Thymus (tissue), 11 donors: ENCODE results near the gene MRPL4. TPM values are rescaled to one million over a fixed set of nuclear protein-coding genes. Genes with fewer than 3 reads are reported as not detected.

Experiments used
- DNase-seq, 9 donors: peaks; one replicate each; pipeline ENCODE4 v3.0.0-alpha.2; 2013; ENCODE audit warnings: low spot score in 9 of 9, low read depth in 6 of 9, missing footprints in 1 of 9
- H3K27ac ChIP-seq, 2 donors: one replicate each; pipeline ENCODE4 v1.5.1; 2013; ENCODE audit warnings: control low read depth in 1 of 2, low read depth in 1 of 2, low read length in 1 of 2, mild to moderate bottlenecking in 1 of 2, moderate library complexity in 1 of 2
- H3K27me3 ChIP-seq, 2 donors: one replicate each; pipeline ENCODE4 v1.5.1; 2013; ENCODE audit warnings: low read length in 1 of 2; ENCODE audit not compliant: control insufficient read depth in 2 of 2, insufficient read depth in 1 of 2
- H3K36me3 ChIP-seq, 2 donors: one replicate each; pipeline ENCODE4 v1.5.1; 2013; ENCODE audit warnings: low read length in 1 of 2, mild to moderate bottlenecking in 1 of 2, moderate library complexity in 1 of 2; ENCODE audit not compliant: control insufficient read depth in 2 of 2, insufficient read depth in 2 of 2
- H3K4me1 ChIP-seq, 2 donors: one replicate each; pipeline ENCODE4 v1.5.1; 2013; ENCODE audit warnings: low read length in 2 of 2; ENCODE audit not compliant: control insufficient read depth in 2 of 2, insufficient read depth in 2 of 2
- H3K4me3 ChIP-seq, 2 donors: one replicate each; pipeline ENCODE4 v1.5.1; 2013; ENCODE audit warnings: low read length in 2 of 2, control low read depth in 1 of 2, mild to moderate bottlenecking in 1 of 2
- H3K9me3 ChIP-seq, 2 donors: one replicate each; pipeline ENCODE4 v1.5.1; 2013; ENCODE audit warnings: low read length in 1 of 2, mild to moderate bottlenecking in 1 of 2; ENCODE audit not compliant: control insufficient read depth in 2 of 2, insufficient read depth in 1 of 2
- WGBS: extraction: QIAGEN DNeasy Blood & Tissue Kit; methylation state at CpG from one replicate; pipeline ENCODE4 v1.1.7; 2013; 5-methylcytosine and 5-hydroxymethylcytosine counted together
- polyA plus RNA-seq: library from polyadenylated mRNA; stranded (reverse); fragments of 200-250 nt; gene quantifications from one replicate; pipeline ENCODE4 v1.2.3, GENCODE V29; 2013
- total RNA-seq: library from RNA; stranded (reverse); fragments of 120-200 nt; gene quantifications from one replicate; pipeline ENCODE4 v1.2.4, GENCODE V29; 2013
- donor health status: healthy.

MRPL4 gene
- total and polyA plus RNA-seq, 2 donors = 35.6 to 41.0 TPM

DNA sequence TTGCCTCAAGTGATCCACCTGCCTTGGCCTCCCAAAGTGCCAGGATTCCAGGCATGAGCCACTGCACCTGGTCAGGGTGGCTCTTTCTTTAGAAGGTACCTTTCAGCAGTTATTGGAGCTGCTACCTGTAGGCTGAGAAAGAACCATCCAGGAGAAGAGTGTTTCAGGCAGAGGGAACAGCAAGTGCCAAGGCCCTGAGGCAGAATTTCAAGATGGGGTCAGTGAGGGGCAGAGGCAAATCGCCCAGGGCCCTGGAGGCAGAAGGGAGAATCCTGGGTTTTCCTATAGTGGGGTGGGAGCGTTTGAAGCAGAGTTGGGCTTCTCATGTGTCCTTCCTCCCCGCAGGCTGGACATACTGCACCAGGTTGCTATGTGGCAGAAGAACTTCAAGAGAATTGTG is 2.2 kb downstream of the MRPL4 start:
- H3K27me3 ChIP-seq = no peaks in the 10 kb centered on the region
- WGBS = over 99% methylated on average over 3 of the region's 3 CpGs
- no peak for DNase-seq
- H3K4me1 ChIP-seq = peaks cover 3 to 19% of the 10 kb centered on the region in 2 donors
- H3K4me3 ChIP-seq = no peak overlapping the region
- H3K9me3 ChIP-seq = no peaks in the 10 kb centered on the region
- no peak overlapping the region for H3K27ac ChIP-seq
- H3K36me3 ChIP-seq = peaks cover 40 to 41% of the 10 kb centered on the region in 2 donors

DNA sequence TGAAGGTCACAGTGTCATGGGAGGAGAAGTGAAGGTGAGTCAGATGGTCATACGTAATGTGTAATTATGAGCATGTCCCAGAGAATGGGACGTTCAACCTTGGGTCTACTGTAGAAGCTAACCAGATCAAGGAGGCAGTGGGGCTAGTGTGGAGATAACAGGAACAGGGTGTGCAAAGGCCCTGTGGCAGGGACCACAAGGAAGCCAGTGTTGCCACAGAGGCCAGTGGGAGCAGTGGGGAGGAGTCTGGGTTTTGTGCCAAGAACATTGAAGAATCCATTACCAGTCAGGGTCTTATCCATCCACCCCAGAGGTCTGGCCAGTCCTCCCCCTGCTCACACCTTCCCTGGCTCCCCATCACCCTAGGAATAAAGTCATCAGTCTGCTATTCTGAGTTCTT is 3.3 kb downstream of the MRPL4 start:
- H3K9me3 ChIP-seq = no peaks in the 10 kb centered on the region
- H3K4me3 ChIP-seq = no peak overlapping the region
- peaks cover 3 to 19% of the 10 kb centered on the region in 2 donors for H3K4me1 ChIP-seq
- peaks cover 45 to 51% of the 10 kb centered on the region in 2 donors for H3K36me3 ChIP-seq
- 97% methylated on average over 2 of the region's 2 CpGs for WGBS
- DNase-seq = no peak
- H3K27ac ChIP-seq = no peak overlapping the region
- no peaks in the 10 kb centered on the region for H3K27me3 ChIP-seq

DNA sequence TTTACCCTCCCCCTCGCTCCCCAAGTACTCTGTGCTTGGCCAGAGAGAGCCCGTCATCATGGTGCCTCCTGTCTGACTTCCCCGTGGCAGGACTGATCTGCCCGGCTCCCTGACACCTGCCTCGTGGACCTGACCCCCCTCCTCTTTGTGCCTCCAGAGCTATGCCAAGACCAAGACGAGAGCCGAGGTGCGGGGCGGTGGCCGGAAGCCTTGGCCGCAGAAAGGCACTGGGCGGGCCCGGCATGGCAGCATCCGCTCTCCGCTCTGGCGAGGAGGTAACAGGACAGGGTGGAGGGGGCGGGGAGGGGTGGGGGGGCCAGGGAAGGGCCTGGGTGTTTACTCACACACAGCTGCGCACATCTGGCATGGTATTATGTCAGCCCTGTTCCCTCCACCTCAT is 4.5 kb downstream of the MRPL4 start:
- no peak overlapping the region for H3K4me3 ChIP-seq
- WGBS = 94% methylated on average over 18 of the region's 18 CpGs
- H3K4me1 ChIP-seq = peaks cover 3 to 14% of the 10 kb centered on the region in 2 donors
- no peak overlapping the region for H3K27ac ChIP-seq
- DNase-seq = no peak
- peaks cover 45 to 51% of the 10 kb centered on the region in 2 donors for H3K36me3 ChIP-seq
- H3K9me3 ChIP-seq = no peaks in the 10 kb centered on the region
- H3K27me3 ChIP-seq = no peaks in the 10 kb centered on the region

DNA sequence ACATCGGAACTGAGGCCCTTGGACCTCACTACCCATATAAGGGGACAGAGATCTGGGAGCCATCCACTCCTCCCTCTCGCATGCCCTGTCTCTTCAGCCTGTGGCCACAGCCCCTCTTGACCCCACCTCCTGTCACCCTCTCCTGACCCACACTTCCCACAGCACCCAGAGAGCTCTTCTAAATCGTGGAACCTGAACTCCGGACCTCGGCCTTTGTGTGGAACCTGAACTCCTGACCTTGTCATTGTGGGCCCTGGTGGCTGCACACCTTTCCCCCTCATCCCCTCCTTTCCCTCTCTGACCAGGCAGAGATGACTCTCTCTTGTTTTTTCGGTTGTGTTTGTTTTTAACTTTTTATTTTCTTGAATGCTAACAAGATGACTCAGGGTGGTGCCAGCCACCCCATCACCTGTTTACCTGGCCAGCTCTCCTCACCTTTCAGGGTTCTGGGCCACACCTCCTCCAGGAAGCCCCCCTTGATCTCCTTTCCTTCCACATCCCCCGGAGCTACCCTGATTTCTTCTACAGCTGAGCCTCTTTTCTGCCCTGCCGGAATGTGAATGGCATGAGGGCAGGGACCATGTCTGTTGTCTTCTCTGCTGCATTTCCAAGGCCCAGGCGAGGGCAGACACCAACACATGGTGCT is 5.1 kb downstream of the MRPL4 start:
- H3K9me3 ChIP-seq = no peaks in the 10 kb centered on the region
- H3K36me3 ChIP-seq = peaks cover 45 to 51% of the 10 kb centered on the region in 2 donors
- H3K4me3 ChIP-seq = no peak overlapping the region
- no peak overlapping the region for H3K27ac ChIP-seq
- no peak for DNase-seq
- 96% methylated on average over 9 of the region's 9 CpGs for WGBS
- H3K27me3 ChIP-seq = no peaks in the 10 kb centered on the region
- H3K4me1 ChIP-seq = peaks cover 3 to 14% of the 10 kb centered on the region in 2 donors

DNA sequence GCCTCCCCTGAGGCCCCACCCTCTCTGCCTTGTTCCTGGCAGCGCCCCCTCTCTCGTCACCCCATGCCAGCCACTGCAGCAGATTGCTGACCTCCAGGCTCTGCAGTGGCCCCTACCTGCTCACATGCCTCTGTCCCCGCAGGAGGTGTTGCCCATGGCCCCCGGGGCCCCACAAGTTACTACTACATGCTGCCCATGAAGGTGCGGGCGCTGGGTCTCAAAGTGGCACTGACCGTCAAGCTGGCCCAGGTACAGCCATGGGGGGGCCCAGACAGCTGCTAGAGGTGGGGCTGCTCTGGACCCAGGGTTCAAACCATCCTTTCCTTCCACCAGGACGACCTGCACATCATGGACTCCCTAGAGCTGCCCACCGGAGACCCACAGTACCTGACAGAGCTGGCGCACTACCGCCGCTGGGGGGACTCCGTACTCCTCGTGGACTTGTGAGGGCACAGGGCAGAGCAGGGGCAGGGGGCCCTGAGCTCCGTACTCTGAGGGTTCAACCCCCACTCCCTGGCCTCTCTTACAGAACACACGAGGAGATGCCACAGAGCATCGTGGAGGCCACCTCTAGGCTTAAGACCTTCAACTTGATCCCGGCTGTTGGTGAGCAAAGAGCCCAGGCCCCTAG is 6.2 kb downstream of the MRPL4 start:
- H3K27ac ChIP-seq = no peak overlapping the region
- no peak for DNase-seq
- 97% methylated on average over 18 of the region's 18 CpGs for WGBS
- no peak overlapping the region for H3K4me3 ChIP-seq
- peaks cover 0 to 7% of the 10 kb centered on the region in 2 donors for H3K4me1 ChIP-seq
- peaks cover 45 to 51% of the 10 kb centered on the region in 2 donors for H3K36me3 ChIP-seq
- no peaks in the 10 kb centered on the region for H3K27me3 ChIP-seq
- H3K9me3 ChIP-seq = no peaks in the 10 kb centered on the region

DNA sequence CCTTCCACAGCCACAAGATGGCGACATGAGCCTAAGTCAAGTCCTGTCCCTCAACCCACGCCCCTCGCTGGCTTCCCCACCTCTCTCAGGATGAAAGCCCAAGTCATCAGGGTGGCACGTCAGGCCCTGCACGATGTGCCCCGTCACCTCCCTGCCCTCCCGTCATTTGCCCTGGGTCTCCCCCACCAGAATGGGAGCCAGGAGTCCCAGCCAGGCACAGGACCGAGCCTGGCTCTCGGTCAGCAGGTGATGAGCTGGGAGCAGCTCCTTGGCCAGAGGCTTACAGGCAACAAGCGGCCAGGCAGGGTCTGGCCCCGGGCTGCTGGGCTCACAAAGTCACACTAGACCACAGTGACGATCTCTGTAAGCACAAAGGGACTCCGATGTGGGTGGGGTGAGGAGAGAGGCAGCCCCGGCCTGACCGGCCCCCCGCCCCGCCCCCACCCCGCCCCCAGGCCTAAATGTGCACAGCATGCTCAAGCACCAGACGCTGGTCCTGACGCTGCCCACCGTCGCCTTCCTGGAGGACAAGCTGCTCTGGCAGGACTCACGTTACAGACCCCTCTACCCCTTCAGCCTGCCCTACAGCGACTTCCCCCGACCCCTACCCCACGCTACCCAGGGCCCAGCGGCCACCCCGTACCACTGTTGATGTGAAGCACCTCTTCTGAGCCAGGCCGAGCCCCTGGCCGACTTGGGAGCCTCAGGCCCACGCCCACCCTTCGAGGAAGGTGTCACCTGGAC is 7.3 kb downstream of the MRPL4 start:
- Histone ChIP-seq H3K27ac (peak overlapping the region in 1 of 2 donors; percentile 8), H3K27me3 (no peaks in the 10 kb centered on the region), H3K36me3 (peaks cover 40 to 48% of the 10 kb centered on the region in 2 donors), H3K4me3 (no peak overlapping the region), H3K9me3 (no peaks in the 10 kb centered on the region), H3K4me1 (peaks cover 0 to 7% of the 10 kb centered on the region in 2 donors)
- DNase-seq = peak; percentile 56 to 94 (median 85)
- 77% methylated on average over 32 of the region's 32 CpGs for WGBS

DNA sequence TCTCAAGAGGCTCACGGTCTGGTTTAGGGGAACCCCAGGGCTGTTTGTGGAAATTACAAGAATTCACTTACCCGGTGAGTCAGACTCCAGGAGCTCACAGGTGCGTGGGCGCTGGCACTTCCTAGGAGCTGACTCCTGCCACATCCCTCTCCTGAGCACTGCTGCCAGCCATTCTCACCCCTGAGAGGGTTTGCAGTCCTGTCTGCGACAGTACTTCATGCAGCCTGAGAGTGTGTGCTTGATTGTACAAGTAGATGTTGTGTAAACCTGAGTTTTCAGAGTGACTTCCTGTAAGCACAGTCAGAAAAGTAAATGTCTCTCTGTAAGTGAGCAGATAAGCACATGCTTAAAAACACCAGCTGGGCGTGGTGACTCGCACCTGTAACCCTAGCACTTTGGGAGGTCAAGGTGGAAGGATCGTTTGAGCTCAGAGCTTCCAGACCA is 8.1 kb downstream of the MRPL4 start:
- DNase-seq = no peak
- H3K4me1 ChIP-seq = peaks cover 0 to 7% of the 10 kb centered on the region in 2 donors
- no peak overlapping the region for H3K4me3 ChIP-seq
- 93% methylated on average over 8 of the region's 8 CpGs for WGBS
- no peaks in the 10 kb centered on the region for H3K9me3 ChIP-seq
- H3K36me3 ChIP-seq = peaks cover 34 to 40% of the 10 kb centered on the region in 2 donors
- H3K27ac ChIP-seq = peak overlapping the region in 1 of 2 donors; percentile 27
- no peaks in the 10 kb centered on the region for H3K27me3 ChIP-seq

DNA sequence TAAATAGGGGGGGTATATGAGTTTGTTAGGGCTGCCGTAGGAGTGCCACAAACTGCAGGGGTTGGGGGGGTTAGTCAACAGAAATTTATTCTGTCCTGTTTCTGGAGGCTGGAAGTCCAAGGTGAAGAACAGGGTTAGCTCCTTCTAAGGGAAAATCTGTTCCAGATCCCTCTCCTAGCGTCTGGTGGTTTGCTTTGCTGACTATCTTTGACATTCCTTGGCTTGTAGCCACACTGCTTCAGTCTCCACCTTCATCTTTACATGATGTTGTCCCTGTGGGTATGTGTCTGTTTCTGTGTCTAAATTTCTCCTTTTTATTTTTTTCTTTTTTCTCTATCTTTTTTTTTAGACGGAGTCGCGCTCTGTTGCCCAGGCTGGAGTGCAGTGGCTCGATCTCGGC is 10.8 kb downstream of the MRPL4 start:
- Histone ChIP-seq H3K4me1 (peaks cover 0 to 7% of the 10 kb centered on the region in 2 donors), H3K36me3 (peaks cover 17 to 21% of the 10 kb centered on the region in 2 donors), H3K27me3 (no peaks in the 10 kb centered on the region), H3K4me3 (no peak overlapping the region), H3K27ac (no peak overlapping the region), H3K9me3 (no peaks in the 10 kb centered on the region)
- 98% methylated on average over 7 of the region's 7 CpGs for WGBS
- DNase-seq = no peak

DNA sequence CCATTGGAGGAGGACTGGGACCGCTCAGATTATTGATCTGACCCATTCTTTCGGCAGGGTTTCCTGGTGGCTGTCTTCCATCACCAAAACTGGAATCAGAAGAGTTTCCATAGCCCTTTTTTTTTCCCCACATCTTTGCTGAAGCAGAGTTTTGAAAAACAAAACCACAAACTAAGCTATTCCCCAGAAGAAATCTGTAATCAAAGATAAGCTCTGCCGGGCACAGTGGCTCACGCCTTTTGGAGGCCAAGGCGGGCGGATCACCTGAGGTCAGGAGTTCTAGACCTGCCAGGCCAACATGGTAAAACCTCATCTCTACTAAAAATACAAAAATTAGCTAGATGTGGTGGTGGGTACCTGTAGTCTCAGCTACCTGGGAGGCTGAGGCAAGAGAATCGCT is 14.7 kb downstream of the MRPL4 start:
- Histone ChIP-seq H3K4me3 (no peak overlapping the region), H3K4me1 (peaks cover 21 to 23% of the 10 kb centered on the region in 2 donors), H3K36me3 (no peaks in the 10 kb centered on the region), H3K27ac (no peak overlapping the region), H3K9me3 (no peaks in the 10 kb centered on the region), H3K27me3 (peaks cover 2 to 23% of the 10 kb centered on the region in 2 donors)
- DNase-seq = no peak
- 90% methylated on average over 7 of the region's 7 CpGs for WGBS
